A204.1 (cell line): ENCODE data around the gene PCSK5.

Experiments
- FAIRE-seq: peaks from 2 replicates; lab custom pipeline; 2012; peaks lifted over from hg19 to GRCh38; lab: Jason Lieb, UNC

Gene PCSK5

GRCh38 chr9:76194896-76195295 is 304.4 kb downstream of the PCSK5 start:
- FAIRE-seq = no peak

DNA sequence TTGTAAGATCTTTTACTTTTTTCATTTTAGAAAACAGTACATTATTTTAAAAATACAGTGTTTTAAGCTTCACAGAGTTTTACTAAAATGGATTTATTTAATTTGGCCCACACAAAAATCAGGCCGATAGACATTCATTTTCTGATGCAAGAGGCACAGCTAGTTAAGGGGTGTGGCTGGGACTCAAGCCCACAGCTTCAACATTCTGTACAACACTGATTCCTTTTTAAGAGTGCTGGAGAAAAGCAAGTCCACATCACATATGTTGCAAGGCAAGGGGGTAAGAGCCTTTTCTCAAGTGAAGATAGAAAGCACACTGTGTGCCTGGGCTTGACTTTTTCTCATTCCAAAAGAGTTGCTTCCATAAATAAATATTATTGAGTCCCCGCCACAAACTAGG is 307.9 kb downstream of the PCSK5 start:
- FAIRE-seq = no peak

- FAIRE-seq = no peak
Observed at GRCh38 chr9:76200315-76200714, 309.8 kb downstream of the PCSK5 start.

DNA sequence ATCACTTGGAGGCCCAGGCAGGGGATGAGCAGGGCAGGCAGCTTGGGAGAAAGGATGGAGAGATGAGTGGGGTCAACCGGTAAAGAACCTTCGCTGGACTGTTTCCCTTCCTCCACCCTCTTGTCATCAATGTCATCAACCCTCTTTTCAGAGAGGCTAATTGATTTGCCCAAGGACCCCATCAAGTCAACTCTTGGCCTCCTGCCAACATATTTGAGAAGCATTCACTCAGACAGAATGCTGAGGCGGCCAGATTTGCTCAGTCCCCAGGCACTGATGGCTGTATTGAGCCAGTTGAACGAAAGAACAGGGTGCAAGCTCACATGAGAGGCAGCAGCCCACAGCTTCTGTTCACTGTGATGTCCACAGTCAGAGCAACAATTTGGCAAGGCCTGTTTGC is 310.3 kb downstream of the PCSK5 start:
- no peak for FAIRE-seq

DNA sequence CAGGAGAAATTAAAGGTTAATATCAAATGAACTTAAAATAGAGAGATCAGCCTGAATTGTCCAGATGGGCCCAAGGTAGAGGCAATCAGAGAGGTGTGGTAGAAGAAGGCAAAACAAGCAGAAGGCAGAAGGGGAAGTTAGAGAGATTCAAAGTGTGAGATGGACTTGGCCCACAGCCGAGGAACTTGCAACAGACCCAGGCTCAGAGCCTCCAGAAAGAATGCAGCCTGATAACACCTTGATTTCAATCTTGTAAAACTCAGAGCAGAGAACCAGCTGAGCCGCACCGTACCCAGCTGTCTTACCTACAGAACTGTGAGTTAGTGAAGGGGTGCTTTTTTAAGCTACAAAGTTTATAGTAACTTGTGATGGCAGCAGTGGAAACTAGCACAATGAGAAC is 312.9 kb downstream of the PCSK5 start:
- FAIRE-seq = no peak

GRCh38 chr9:76206821-76207220 is 316.3 kb downstream of the PCSK5 start:
- FAIRE-seq = no peak

DNA sequence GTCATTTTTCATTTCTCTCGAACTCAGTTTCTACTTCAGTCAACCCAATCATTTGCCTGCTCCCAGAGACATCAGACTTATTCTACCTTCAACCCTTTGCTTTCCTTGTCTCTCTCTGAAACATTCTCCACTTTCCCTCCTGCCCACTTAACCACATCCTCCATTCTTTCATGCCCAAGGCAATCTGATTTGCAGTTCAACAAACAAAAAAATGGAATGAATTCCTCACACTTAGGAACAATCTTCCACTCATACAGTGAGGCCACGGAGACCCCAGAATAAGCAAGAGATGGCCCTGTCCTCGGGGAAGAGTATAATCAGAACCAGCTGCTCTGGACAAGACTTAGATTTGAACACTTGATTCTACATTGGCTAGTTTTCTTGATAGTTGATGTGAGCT is 323.3 kb downstream of the PCSK5 start:
- no peak for FAIRE-seq

GRCh38 chr9:76215066-76215465 is 324.6 kb downstream of the PCSK5 start:
- no peak for FAIRE-seq

GRCh38 chr9:76216161-76216649 is 325.7 kb downstream of the PCSK5 start:
- FAIRE-seq = no peak

DNA sequence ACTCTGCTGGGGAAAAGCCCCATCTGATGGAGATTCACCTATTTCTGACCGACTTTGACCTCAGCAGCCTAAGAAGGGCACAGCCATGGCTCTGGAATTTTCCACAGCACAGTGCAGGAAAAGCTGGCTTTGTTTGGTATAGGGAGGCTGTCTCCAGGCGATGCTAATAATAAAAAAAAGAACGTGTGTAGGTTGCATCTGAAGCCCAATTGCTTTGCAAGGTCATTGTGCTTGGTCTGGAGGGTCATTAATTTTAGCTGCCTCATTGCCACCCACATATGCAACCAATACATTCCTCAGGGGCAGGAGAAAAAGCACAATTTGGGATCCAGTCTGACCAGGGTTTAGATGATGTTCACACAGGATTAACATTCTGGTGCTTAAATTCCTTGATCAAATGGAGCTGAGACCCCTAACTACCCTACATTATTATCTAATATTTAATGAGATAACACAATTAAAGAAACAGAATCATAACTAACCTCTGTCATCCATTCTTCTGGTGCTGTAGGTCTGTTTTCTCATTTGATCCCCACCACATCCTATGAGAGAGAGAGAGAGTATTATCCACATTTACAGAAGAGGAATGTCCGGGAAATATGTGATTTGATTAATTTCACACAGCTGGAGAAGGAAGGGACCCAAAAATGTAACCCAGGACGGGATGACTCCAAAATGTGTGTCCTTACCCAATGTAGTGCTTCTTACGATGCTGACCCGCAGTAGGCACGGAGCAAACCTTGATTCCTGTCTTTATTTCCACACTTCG is 327.8 kb downstream of the PCSK5 start:
- no peak for FAIRE-seq

DNA sequence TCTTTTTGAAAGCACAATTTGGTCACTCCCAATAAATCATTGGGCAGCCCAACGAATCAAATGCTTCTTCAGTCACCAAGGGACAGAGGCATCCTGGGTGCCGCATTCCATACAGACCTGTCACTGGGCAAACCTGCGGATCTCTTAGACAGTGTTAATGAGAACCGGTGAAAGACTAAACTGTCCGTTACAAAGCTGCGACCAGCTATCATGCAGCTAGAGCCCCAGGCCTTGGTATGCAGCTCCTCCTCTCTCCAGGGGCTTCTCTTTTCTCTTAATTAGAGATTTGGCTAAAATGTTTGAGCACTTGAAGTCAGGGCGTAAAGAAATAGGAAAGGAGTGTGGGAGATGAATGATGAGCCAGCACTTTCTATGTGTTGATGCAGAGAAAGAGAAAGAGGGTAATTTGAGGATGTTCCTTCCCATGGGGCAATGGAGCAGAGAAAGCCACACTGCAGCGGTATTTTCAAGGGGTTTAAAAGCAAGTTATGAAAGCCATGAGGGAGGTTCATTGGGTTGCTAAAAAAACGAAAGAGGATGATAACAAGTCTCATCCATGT is 328.5 kb downstream of the PCSK5 start:
- FAIRE-seq = no peak

DNA sequence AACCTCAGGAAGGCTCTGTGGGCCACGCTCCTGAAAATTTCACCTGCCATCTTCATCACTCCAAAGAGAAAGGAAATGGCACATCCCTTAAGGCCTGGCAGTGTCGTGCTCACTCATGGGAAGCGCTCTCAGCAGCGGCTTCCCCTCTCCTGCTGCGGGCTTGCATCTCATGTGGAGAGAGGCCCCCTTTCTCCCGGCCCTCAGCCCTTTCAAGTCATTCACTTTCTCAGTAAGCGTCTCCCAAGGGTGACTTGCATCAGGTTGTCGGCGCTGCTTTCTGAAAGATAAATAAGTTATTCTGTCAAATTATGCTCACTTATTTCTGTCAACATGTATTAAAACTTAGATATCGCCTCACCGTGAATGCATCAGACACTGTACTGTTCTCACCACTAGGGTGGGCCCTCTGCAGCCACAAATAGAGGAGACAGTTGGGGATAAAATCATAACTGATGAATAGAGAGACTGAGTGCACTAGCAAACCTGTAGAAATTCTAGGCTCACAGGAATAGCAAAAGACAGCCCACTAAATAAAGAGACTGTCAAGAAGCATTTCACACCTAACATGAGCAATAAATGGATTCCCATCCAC is 329.2 kb downstream of the PCSK5 start:
- no peak for FAIRE-seq

GRCh38 chr9:76221423-76221822 is 330.9 kb downstream of the PCSK5 start:
- FAIRE-seq = no peak

- FAIRE-seq = no peak
Observed at GRCh38 chr9:76223749-76224340, 333.4 kb downstream of the PCSK5 start.

DNA sequence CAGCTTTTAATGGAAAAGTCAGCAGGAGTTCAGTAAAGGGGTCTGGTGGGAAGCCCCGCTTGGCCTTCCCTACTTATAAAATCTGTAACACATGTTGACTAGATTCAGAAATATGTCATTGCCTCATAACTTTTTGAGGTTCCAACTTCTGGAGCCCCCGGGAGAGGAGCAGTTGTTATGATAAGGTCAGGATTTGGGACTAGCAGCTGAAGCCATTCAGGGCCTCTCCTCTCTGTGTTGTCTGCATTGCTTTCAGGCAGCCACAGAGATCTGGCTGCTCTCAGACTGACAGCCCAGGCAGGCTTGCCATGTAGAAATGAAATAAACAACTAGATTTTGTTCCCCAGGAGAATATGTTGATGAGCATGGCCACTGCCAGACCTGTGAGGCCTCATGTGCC is 336.7 kb downstream of the PCSK5 start:
- no peak for FAIRE-seq

GRCh38 chr9:76231001-76231400 is 340.5 kb downstream of the PCSK5 start:
- no peak for FAIRE-seq

- no peak for FAIRE-seq
Observed at GRCh38 chr9:76232861-76233489, 342.5 kb downstream of the PCSK5 start.

- FAIRE-seq = no peak
Observed at GRCh38 chr9:76240578-76240977, 350.1 kb downstream of the PCSK5 start.

- no peak for FAIRE-seq
Observed at GRCh38 chr9:76245518-76245917, 355.0 kb downstream of the PCSK5 start.

GRCh38 chr9:76246680-76247079 is 356.2 kb downstream of the PCSK5 start:
- no peak for FAIRE-seq

GRCh38 chr9:76247426-76247825 is 357.0 kb downstream of the PCSK5 start:
- FAIRE-seq = no peak

GRCh38 chr9:76249309-76249708 is 358.8 kb downstream of the PCSK5 start:
- no peak for FAIRE-seq
